HG03045 (cell line): ENCODE results near the gene SCNN1B.

Source experiments
- ATAC-seq: cut with Tn5 transposase; IDR thresholded peaks from one replicate; pipeline ENCODE4 v1.9.1; 2021; ENCODE audit warnings: mild to moderate bottlenecking, moderate library complexity; ENCODE audit not compliant: unreplicated experiment

Gene SCNN1B

GRCh38 chr16:23319861-23320615 lies 17.9 kb downstream of the SCNN1B start:
- no peak for ATAC-seq

- ATAC-seq, result no peak
Measured at GRCh38 chr16:23320693-23321092, 18.6 kb downstream of the SCNN1B start.

- no peak for ATAC-seq
Measured at GRCh38 chr16:23321206-23321875, 19.2 kb downstream of the SCNN1B start.

- ATAC-seq, result no peak
Measured at GRCh38 chr16:23323224-23324030, 21.3 kb downstream of the SCNN1B start.

GRCh38 chr16:23324727-23325126 lies 22.6 kb downstream of the SCNN1B start:
- no peak for ATAC-seq

GRCh38 chr16:23327836-23328235 lies 25.7 kb downstream of the SCNN1B start:
- ATAC-seq, result no peak

GRCh38 chr16:23330161-23330560 lies 28.1 kb downstream of the SCNN1B start:
- no peak for ATAC-seq

- no peak for ATAC-seq
Measured at GRCh38 chr16:23330583-23331249, 28.6 kb downstream of the SCNN1B start.

- no peak for ATAC-seq
Measured at GRCh38 chr16:23333034-23333579, 31.0 kb downstream of the SCNN1B start.

GRCh38 chr16:23333831-23334456 lies 31.8 kb downstream of the SCNN1B start:
- no peak for ATAC-seq

GRCh38 chr16:23334457-23334853 lies 32.4 kb downstream of the SCNN1B start:
- no peak for ATAC-seq

GRCh38 chr16:23334950-23335349 lies 32.8 kb downstream of the SCNN1B start:
- no peak for ATAC-seq

GRCh38 chr16:23337836-23338550 lies 35.9 kb downstream of the SCNN1B start:
- ATAC-seq, result no peak

- ATAC-seq, result no peak
Measured at GRCh38 chr16:23339787-23340186, 37.7 kb downstream of the SCNN1B start.

- no peak for ATAC-seq
Measured at GRCh38 chr16:23342083-23342640, 40.1 kb downstream of the SCNN1B start.

- no peak for ATAC-seq
Measured at GRCh38 chr16:23343643-23344612, 41.8 kb downstream of the SCNN1B start.

GRCh38 chr16:23345237-23345636 lies 43.1 kb downstream of the SCNN1B start:
- no peak for ATAC-seq
